Neural crest cell (in vitro differentiated cells): Measurements from ENCODE around the gene NUDT3. TPM values are rescaled to one million over a fixed set of nuclear protein-coding genes. Genes with fewer than 3 reads are reported as not detected.

Experiments used
- DNase-seq: peaks from one replicate; pipeline ENCODE4 v3.0.0; 2021; ENCODE audit warnings: low read depth, mixed read lengths, low spot score
- H3K27ac Mint-ChIP-seq: one replicate; pipeline ENCODE4 v1.8.0; 2021; ENCODE audit warnings: mild to moderate bottlenecking, mixed read lengths; ENCODE audit not compliant: unreplicated experiment
- H3K27me3 Mint-ChIP-seq: 2 replicates; pipeline ENCODE4 v1.8.0; 2021; ENCODE audit warnings: low read depth, mild to moderate bottlenecking, mixed read lengths
- H3K36me3 Mint-ChIP-seq: 2 replicates; pipeline ENCODE4 v1.8.0; 2021; ENCODE audit warnings: low read depth, mild to moderate bottlenecking, mixed read lengths
- H3K4me1 Mint-ChIP-seq: 2 replicates; pipeline ENCODE4 v1.8.0; 2021; ENCODE audit warnings: mixed read lengths
- H3K4me3 Mint-ChIP-seq: one replicate; pipeline ENCODE4 v1.8.0; 2021; ENCODE audit warnings: mild to moderate bottlenecking, mixed read lengths
- H3K9me3 Mint-ChIP-seq: 2 replicates; pipeline ENCODE4 v1.8.0; 2021; ENCODE audit warnings: mixed read lengths
- CTCF ChIP-seq: fragments of 200-600 bp; sonication (generic); conservative IDR thresholded peaks from 2 replicates; pipeline ENCODE4 v1.5.0; 2021; ENCODE audit warnings: antibody characterized with exemption, mild to moderate bottlenecking
- total RNA-seq: library from RNA; stranded (reverse); gene quantifications from 2 replicates; pipeline ENCODE4 v1.2.1, GENCODE V29; 2021

Gene NUDT3
- total RNA-seq, 1 donor from 2014 or later, result 47.5 TPM

- Mint-ChIP-seq H3K4me3 (no peak overlapping the region), H3K27me3 (no peaks in the 10 kb centered on the region), H3K36me3 (peaks cover 25% of the 10 kb centered on the region), H3K4me1 (peaks cover 3% of the 10 kb centered on the region), H3K27ac (peak overlapping the region; percentile 53), H3K9me3 (no peaks in the 10 kb centered on the region)
- no peak for DNase-seq
- no peak for TF ChIP-seq CTCF
Measured at GRCh38 chr6:34276881-34277762, 115.3 kb downstream of the NUDT3 start.

GRCh38 chr6:34276191-34276590 is 116.3 kb downstream of the NUDT3 start:
- H3K4me1 Mint-ChIP-seq, result peaks cover 3% of the 10 kb centered on the region
- no peak for TF ChIP-seq CTCF
- DNase-seq, result no peak
- no peaks in the 10 kb centered on the region for H3K9me3 Mint-ChIP-seq
- H3K27me3 Mint-ChIP-seq, result no peaks in the 10 kb centered on the region
- H3K4me3 Mint-ChIP-seq, result no peak overlapping the region
- peaks cover 21% of the 10 kb centered on the region for H3K36me3 Mint-ChIP-seq
- H3K27ac Mint-ChIP-seq, result no peak overlapping the region

GRCh38 chr6:34275128-34275804 is 117.2 kb downstream of the NUDT3 start:
- no peak for TF ChIP-seq CTCF
- DNase-seq, result no peak
- Mint-ChIP-seq H3K27me3 (no peaks in the 10 kb centered on the region), H3K9me3 (no peaks in the 10 kb centered on the region), H3K4me3 (no peak overlapping the region), H3K36me3 (peaks cover 17% of the 10 kb centered on the region), H3K27ac (no peak overlapping the region), H3K4me1 (peaks cover 3% of the 10 kb centered on the region)

- H3K27ac Mint-ChIP-seq, result no peak overlapping the region
- H3K4me1 Mint-ChIP-seq, result peaks cover 7% of the 10 kb centered on the region
- H3K36me3 Mint-ChIP-seq, result peaks cover 11% of the 10 kb centered on the region
- no peak for TF ChIP-seq CTCF
- H3K9me3 Mint-ChIP-seq, result no peaks in the 10 kb centered on the region
- no peaks in the 10 kb centered on the region for H3K27me3 Mint-ChIP-seq
- DNase-seq, result no peak
- H3K4me3 Mint-ChIP-seq, result no peak overlapping the region
Measured at GRCh38 chr6:34274129-34274528, 118.3 kb downstream of the NUDT3 start.

GRCh38 chr6:34273242-34273805 is 119.1 kb downstream of the NUDT3 start:
- peaks cover 7% of the 10 kb centered on the region for H3K4me1 Mint-ChIP-seq
- no peak for TF ChIP-seq CTCF
- DNase-seq, result no peak
- H3K4me3 Mint-ChIP-seq, result no peak overlapping the region
- H3K27me3 Mint-ChIP-seq, result no peaks in the 10 kb centered on the region
- H3K9me3 Mint-ChIP-seq, result no peaks in the 10 kb centered on the region
- no peak overlapping the region for H3K27ac Mint-ChIP-seq
- H3K36me3 Mint-ChIP-seq, result peaks cover 5% of the 10 kb centered on the region
